HG02884 (cell line): ENCODE data around the gene GRIN2A.

Experiments used
- ATAC-seq: cut with Tn5 transposase; IDR thresholded peaks from one replicate; pipeline ENCODE4 v1.9.1; 2021; ENCODE audit warnings: mild to moderate bottlenecking, moderate library complexity; ENCODE audit not compliant: unreplicated experiment

GRIN2A gene

DNA sequence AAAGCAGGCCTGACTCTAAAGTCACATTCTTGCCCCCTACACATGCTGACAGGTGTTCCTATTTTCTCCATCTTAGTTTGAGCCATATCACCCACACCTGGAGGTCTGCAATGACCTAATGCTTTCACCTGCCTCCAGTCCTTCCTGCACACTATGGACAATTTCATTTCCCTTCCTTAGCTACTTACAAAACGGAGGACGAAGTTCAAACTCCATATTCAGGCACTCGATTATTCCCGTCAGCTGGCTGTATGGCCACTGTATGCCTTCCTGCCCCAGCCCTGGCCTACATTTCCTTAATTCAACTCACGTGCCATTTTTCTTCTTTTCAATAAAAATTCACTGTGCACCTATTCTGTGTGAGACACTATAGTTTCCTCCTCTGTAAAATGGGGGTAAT, 44.9 kb downstream of the GRIN2A start:
- ATAC-seq, result no peak

DNA sequence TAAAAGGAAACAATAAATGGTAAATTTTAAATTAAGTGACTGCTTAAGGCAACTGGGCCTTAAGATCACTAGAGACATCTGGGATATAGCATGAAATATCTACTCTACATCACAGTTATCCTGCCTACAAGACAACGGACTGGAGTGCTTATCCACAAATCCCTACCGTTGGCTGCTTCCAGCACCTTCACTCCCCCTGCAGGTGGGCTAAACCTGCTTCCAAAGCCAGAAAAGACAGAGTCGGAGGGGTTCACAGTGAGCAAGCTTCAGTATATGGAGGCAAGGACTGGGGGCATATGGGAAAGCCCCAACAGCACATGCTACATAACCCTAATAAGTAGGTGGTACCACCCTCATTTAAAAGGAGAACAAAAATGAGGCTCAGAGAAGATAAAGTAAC, 45.3 kb downstream of the GRIN2A start:
- no peak for ATAC-seq

DNA sequence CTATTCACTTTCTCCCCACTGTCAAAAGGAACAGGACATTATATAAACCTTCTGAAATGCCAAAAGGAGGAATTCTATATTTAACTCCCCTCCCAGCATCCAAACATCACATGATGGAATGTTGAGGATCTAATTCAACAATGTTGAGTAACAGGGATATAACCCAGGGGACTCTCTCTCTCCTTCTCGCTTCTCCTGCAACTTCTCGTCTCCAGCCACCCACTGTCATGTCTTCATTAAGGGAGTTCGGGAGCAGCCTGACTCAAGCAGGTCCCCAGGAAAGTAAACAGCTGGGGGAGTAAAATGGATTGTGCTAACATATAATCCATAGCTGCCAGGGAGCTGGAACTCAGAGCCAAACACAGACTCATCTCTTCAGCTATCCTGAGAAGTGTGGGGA, 51.7 kb downstream of the GRIN2A start:
- no peak for ATAC-seq

DNA sequence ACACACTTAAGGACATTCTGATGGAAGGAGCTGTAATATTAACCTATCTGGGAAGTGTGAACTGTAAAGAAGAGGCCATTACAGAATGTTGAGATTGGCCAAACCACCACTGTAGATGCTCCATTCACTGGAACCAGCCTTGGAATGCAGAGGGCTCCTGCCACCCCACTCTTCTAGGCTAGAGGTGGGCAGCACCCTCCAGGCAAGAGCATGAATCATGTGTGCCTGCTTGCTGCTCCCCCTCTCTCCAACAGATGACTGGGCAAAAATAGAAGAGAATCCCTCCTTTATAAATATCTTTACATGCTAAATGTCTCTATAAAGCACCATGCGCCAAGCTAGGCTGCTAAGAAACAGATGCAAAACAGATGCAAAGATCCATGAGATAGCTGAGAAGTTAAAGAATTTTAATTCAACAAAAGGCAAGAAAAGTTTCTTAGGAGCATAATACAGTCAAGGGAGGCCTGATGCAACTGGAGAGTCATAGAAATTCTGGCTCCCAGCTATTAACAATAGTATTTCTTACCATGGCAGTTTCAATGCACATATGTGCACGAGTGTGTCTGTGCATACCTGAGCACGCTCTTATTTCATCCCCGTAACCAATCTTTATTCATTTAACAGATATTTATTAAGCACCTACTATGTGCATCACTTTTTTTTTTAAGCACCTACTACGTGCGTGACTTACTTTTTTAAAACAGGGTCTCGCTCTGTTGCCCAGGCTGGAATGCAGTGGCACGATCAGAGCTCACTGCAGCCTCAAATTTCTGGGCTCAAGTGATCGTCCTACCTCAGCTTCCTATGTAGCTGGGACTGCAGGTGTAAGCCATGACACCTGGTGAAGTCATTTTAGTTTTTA, 53.6 kb downstream of the GRIN2A start:
- ATAC-seq, result no peak

DNA sequence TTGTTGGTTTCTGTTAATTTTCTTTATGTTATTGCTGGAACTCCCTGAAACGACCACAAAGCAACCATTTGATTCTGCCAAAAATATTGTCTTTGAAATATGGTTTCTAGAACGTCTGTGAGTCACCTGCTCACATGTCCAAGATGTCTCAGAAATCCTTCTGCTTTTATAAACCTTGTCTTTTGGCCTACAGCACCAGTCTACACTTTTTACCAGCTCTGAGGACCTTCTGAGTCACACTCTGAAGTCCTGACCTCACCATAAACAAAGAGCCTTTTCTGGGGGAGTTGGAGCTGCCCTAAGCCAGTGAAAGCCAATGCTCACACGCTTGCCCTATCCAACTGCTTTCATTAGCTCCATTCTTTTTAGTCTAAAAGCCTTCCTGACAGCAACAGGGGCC, 55.5 kb downstream of the GRIN2A start:
- ATAC-seq, result no peak

DNA sequence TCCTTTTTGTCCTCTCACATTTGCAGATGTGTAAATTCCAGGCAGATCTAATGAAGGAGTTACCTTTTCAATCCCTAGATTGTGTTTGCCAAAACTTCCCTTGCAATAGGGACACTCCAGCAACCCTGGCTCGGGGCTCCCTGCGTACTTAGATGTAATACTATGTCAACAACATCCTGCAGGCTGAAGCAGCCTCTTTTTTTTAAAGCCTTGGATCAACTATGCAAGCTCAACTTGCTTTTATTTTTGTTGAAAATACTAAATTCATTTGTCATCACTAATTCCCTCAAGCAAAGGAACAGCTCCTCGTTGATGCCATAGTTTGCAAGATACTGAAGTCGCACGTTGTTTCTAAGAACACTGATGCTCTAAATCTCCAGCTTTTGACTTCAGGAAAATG, 59.1 kb downstream of the GRIN2A start:
- no peak for ATAC-seq

DNA sequence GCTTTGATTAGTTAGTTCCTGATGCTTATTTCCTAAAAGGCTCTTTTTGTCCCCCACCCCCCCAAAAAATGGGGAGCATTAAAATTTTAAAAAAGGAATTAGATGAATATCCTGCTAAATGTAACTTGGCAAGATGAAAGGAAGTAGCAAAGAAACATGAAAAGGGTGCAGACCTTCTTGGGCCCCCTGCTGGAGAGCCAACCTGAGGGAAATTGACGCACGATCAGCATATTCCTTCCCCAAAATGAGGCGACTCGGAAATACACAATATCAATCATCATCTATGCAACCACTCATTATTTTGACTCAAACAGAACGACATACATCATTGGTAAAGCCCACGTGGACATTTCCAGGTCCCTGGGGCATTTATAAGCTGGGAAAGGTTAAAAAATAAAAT, 59.7 kb downstream of the GRIN2A start:
- ATAC-seq, result no peak

DNA sequence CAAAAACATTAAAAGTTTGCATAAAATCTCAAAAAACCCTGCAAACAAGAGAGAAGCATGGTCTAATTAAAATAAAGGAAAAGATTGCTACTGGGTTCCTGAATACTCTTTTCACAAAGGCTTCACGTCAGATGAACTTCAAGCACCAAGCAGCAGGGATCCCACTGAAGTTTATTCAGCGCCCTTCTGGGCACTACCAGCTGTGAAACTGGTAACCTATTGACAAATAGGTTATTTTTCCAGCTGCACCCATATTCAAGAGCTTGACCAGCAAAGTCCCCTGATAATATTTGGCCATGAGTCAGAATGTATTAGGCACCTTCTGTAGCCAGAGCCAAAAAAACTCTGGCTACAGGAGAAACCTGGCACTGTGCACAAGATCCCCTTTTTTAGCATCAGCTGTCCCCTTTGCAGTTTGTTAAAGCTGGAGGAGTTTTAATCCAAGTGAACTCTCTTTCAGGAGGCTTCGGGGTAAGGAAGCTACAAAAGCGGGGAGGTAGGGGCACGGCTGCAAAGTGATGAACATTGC, 60.3 kb downstream of the GRIN2A start:
- ATAC-seq, result no peak

DNA sequence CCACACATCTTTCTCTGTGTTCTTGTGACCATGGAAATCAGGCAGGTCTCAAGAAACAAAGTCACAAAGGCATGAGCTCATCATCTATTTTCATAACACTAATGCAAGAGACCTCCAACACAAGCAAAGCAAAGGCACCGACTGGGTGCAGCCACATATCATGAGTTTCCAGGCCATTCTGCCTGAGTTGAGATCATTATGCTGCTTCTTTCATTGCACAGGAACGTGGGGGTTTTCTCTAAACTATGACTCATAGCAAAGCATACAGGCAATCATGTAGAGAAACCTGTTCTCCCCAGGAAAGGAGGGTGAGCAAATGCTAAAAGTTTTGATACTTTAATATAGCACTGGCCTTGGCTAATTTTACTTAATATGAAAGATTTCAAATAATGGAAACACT, 60.7 kb downstream of the GRIN2A start:
- ATAC-seq, result no peak

DNA sequence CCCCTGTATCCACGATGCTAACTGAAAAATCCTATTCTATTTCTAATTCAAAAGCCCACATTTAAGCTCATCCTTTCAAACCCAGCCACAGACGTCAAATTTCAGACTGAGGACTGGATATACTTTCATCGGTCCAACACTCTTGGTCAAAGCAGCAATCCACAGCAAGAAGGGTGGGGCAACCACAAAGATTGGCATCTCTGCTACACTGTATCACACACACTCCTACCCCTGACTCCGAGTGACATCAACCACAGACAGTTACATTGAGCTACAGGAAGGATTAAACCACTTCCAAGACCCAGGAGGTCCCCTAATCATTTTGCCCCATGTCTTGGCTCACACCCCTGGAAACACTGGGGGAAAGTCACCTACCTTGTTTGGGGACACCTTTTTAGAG, 61.3 kb downstream of the GRIN2A start:
- no peak for ATAC-seq

DNA sequence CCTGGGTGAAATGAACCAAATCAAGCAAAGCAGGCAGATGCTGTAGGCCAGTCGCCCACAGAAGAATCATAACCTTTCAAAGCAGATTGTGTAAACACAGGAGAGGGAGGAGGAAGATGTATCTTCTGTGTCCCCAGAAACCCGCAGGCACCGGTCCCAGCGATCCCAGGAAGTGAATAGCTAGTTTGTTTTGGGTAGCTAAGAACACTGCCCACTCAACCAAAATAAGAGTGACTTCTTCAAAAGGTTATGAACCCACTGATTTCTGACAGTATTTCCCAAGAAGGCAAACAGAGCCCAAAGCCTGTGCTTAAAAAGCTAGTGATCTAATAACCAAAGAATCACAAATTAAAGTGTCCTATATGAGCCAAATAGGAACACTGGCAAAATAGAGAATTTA, 67.8 kb downstream of the GRIN2A start:
- no peak for ATAC-seq

DNA sequence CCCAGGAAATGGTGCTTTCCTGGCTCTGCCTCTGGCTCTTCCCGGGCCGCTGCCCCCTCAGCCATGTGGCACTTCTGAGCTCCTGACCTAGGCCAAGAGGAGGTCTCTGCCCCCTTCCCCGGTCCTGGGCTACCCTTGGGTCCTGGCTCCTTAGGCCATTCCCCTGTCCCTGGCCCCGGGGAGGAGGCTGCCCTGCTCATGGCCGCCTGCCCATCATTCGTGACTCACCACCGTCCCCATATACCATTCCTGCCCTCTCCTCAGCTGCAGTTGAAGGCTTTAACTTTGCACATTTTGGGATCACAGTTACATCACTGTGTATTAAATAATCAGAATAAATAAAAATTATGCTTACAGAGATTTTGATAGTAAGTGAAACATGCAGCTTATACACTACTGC, 69.0 kb downstream of the GRIN2A start:
- no peak for ATAC-seq

DNA sequence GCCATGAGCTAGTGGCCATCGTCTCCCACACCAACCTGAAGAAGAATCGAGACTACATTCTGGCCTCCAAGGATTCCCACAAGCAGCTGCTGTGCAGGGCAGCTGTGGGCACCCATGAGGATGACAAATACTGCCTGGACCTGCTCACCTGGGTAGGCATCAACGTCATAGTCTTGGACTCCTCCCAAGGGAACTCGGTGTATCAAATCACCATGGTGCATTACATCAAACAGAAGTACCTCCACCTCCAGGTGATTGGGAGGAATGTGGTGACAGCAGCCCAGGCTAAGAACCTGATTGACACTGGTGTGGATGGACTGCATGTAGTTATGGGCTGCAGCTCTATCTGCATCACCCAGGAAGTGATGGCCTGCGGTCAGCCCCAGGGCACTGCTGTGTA, 70.2 kb downstream of the GRIN2A start:
- ATAC-seq, result no peak

DNA sequence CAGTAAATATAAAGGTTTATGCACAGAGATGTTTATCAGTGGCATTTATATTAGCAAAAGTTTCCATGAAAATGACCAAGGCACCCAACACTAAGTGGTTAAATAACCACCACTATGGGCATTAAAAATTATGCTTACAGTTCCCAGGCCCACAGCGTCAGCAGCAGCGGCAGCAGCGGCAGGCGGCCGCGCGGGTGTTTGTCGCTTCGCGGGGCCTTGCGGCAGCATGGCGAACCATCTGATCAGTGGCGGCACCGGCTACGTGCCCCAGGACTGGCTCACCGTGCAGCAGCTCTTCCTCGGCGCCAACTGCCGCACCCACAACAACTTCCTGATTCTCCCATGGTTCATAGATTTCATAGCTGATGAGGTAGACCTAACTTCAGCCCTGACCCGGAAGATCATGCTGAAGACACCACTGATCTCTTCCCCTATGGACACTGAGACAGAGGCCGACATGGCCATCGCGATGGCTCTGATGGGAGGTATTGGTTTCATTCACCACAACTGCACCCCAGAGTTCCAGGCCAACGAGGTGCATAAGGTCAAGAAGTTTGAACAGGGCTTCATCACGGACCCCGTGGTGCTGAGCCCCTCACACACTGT, 71.0 kb downstream of the GRIN2A start:
- ATAC-seq, result no peak

DNA sequence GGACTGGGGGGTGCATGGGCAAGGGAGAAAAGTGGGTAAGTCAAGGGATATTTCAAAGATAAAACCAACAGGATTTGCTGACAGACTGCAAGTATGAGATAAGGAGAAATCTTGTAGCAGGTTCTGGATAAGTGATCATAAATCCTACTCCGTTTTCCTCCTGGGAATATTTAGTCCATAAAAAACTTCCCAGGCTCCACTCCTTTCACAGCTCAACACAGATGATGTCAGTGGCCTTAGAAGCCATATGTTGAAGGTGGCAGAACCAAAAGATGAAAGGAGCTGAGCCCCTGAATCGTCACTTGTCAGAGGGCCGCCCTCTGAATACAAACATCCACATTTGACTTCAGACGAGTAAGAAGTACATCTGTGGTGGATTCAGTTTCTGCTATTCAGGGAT, 71.7 kb downstream of the GRIN2A start:
- no peak for ATAC-seq

DNA sequence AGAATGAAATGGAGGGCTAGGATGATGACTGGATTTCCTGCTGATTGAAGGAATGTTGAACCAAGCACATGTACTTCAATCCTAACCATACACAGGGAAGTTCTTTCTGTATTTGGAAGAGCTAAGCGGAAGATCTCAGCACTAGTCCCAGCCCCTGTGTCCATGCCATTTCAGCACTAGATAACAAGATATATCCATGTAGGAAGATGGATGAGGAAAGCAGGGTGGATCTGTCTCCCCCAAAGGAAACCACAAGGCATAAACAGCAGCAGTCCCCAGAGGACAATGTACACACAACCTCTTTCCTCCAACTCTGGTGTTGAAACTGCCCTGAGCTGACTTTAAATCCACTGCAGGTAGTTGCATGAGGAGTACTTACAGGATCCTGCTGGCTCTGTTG, 75.1 kb downstream of the GRIN2A start:
- no peak for ATAC-seq

DNA sequence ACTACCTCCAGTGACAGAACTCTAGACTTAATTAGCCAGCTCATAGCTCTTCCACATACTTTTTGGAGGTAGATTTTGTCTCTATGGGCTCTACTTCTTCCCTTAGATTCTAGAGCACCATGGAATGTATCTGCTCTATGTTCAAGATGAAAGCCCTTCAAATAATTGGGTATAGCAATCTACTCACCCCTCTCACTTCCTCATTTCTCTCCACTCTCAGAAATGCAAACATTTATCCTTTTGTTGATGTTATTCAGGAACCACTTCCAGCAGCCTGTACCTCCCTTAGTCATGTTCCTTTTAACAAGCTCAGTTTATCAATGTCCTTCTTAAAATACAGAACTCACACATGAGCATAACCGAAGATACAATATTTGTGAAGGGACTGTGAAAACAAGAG, 78.5 kb downstream of the GRIN2A start:
- no peak for ATAC-seq

DNA sequence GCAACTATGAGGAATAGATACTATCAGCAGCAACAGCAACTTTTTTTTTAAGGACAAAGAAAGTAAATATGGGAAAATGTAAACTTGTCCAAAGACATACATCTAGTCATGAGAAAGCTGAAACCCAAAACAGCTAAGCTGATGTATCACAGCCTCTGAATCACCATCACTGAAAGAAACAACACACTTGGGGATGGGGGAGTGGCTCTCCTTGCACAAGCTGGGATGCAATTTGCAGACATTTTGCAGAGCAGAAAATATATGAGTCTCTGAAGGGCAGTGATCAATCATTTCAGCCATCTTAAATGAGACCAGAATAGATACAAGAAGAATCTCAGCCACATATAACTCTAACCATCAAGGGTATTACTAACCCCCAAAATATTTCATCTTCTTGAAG, 79.1 kb downstream of the GRIN2A start:
- no peak for ATAC-seq

DNA sequence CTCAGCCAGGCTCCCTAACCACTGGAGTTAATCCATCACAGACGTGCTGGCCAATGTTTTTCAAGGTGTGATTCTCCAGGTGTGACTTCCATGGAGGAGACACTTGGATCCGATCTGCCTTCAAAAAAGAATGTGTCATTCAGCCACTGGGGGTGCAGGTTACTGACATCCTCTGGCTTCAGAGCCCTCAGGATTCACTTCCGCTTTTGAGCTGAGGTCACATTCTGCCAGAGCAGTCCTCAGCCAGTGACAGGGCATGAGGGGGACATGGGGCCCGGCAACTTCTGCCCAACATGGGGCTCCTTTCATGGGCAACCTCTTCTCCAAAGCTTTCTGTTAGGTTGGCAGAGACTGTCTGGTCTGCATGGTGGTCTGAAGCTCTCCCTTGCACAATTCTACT, 81.4 kb downstream of the GRIN2A start:
- no peak for ATAC-seq

DNA sequence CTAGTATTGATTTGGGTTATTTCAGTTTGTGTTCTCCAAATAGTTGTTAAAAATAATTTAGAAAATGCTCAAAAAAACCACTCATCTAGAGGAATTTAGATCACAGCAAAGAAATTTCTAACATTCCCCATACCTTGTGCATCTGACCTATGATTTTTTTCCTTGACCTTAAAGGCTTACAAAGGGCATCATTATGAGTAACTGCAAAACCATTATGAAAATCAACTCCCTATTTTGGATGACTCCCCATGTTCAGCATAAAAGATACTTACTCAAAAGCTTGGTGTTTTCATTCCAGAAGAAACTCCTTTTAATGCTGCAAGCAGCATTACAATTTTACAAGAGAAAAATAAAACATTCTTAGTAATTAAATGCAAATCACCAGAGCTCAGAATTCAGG, 83.2 kb downstream of the GRIN2A start:
- ATAC-seq, result no peak

DNA sequence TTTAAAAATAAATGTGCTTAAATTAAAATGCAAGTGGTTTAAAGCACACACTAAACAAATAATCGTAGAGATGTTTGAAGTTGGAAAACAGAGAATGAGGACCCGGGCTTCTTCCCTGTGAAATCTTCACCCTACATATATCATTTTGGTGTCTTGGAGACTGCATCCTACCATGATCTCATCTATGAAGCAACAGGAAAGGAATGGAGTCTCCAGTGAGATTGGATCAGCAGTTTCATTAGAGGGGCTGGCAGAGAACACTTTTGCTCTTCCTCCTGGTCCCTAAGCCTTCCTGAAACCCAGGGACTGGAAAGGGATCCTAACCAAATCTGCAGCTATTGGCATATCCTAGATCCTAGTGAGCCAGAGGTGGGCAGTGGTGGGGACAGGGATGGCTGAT, 85.0 kb downstream of the GRIN2A start:
- ATAC-seq, result no peak

DNA sequence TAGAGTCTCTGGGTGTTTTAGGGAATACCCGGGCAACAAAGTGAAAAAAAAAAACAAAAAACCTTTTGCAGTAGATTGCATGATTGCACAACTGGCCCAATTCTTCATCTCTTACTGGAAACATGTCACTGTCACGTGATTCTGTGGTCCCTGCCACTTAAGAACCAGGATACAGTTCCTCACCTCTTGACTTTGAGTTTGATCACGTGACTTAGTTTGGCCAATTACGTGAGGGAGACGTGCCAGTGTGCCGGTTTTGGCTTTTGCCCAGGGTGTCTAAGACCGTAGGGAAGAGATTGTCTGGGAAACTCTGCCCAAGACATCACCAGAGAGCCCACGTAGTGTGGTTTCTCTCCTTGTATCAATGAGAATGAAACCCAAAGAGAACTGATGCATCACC, 88.7 kb downstream of the GRIN2A start:
- no peak for ATAC-seq

DNA sequence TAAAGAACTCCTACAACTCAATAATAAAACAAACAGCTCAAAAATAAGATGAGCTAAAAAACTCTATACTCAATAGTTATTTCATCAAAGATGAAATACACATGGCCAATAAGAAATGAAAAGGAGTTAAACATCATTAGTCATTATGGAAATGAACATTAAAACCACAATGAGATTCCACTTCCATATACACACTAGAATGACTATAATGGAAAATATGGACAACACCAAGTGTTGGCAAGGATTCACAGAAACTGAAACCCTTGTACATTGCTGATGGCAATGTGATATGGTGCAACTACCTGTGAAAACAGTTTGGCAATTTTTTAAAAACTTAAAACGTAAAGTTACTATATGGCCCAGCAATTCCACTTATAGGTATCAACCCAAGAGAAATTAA, 91.4 kb downstream of the GRIN2A start:
- ATAC-seq, result no peak
